ENCODE measurements around the gene DGCR8.

GRCh38 chr22:20110359-20110985, 30.4 kb downstream of the DGCR8 start:
- TF ChIP-seq CTCF (IDR thresholded peaks at IDR 0.05): no peak
- no peak for TF ChIP-seq POLR2A (IDR thresholded peaks at IDR 0.05)

Data from right lobe of liver (tissue), 4 donors.